Type B pancreatic cell (in vitro differentiated cells): ENCODE results near the gene PGBD1. TPM values are rescaled to one million over a fixed set of nuclear protein-coding genes. Genes with fewer than 3 reads are reported as not detected.

ENCODE experiments used
- DNase-seq: peaks from one replicate; pipeline ENCODE4 v3.0.0; 2021; ENCODE audit warnings: mixed read lengths; ENCODE audit not compliant: unreplicated experiment; ENCODE audit errors: extremely low spot score
- H3K27ac Mint-ChIP-seq: 2 replicates; pipeline ENCODE4 v1.8.0; 2021; ENCODE audit warnings: mild to moderate bottlenecking, mixed read lengths
- H3K27me3 Mint-ChIP-seq: 2 replicates; pipeline ENCODE4 v1.8.0; 2021; ENCODE audit warnings: mixed read lengths
- H3K36me3 Mint-ChIP-seq: 2 replicates; pipeline ENCODE4 v1.8.0; 2021; ENCODE audit warnings: mixed read lengths
- H3K4me1 Mint-ChIP-seq: one replicate; pipeline ENCODE4 v1.8.0; 2021; ENCODE audit warnings: mixed read lengths; ENCODE audit not compliant: unreplicated experiment
- H3K4me3 Mint-ChIP-seq: 2 replicates; pipeline ENCODE4 v1.8.0; 2021; ENCODE audit warnings: mild to moderate bottlenecking, mixed read lengths
- H3K9me3 Mint-ChIP-seq: 2 replicates; pipeline ENCODE4 v1.8.0; 2021; ENCODE audit warnings: mixed read lengths
- total RNA-seq: library from RNA; stranded (reverse); gene quantifications from 2 replicates; pipeline ENCODE4 v1.2.1, GENCODE V29; 2021; ENCODE audit warnings: low replicate concordance
- TF ChIP-seq, protein P1 (sequence below): fragments of 200-600 bp; sonication (generic); conservative IDR thresholded peaks from 2 replicates; pipeline ENCODE4 v1.5.0; 2021; ENCODE audit warnings: antibody characterized with exemption, mild to moderate bottlenecking

The PGBD1 gene
- total RNA-seq, 1 donor from 2014 or later = 7.9 TPM

DNA sequence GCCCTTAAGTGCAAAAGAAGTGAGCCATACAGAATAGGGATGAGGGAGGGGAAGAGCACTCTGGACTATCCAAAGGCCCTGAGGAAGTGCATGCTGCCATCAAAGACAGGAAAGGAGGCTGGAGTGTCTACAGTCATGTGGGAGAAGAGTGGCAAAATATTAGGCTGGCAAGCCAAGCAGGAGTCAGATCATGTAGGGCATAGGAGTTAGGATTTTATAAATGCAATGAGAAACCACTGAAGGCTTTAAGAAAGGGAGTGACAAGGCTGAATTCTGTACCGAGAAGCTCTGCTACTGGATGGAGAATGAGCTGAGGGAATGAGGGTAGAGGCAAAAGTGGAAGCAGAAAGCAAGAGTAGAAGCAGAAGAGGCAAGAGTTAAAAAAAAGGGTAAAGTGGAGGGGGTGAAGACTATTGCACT lies 52.2 kb downstream of the PGBD1 start:
- Mint-ChIP-seq H3K4me1 (peaks cover 5% of the 10 kb centered on the region), H3K36me3 (peaks cover 14% of the 10 kb centered on the region), H3K27me3 (no peaks in the 10 kb centered on the region), H3K9me3 (no peaks in the 10 kb centered on the region), H3K4me3 (peak overlapping the region; percentile 24), H3K27ac (no peak overlapping the region)
- TF ChIP-seq, protein P1, sequence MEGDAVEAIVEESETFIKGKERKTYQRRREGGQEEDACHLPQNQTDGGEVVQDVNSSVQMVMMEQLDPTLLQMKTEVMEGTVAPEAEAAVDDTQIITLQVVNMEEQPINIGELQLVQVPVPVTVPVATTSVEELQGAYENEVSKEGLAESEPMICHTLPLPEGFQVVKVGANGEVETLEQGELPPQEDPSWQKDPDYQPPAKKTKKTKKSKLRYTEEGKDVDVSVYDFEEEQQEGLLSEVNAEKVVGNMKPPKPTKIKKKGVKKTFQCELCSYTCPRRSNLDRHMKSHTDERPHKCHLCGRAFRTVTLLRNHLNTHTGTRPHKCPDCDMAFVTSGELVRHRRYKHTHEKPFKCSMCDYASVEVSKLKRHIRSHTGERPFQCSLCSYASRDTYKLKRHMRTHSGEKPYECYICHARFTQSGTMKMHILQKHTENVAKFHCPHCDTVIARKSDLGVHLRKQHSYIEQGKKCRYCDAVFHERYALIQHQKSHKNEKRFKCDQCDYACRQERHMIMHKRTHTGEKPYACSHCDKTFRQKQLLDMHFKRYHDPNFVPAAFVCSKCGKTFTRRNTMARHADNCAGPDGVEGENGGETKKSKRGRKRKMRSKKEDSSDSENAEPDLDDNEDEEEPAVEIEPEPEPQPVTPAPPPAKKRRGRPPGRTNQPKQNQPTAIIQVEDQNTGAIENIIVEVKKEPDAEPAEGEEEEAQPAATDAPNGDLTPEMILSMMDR = no peak
- no peak for DNase-seq

DNA sequence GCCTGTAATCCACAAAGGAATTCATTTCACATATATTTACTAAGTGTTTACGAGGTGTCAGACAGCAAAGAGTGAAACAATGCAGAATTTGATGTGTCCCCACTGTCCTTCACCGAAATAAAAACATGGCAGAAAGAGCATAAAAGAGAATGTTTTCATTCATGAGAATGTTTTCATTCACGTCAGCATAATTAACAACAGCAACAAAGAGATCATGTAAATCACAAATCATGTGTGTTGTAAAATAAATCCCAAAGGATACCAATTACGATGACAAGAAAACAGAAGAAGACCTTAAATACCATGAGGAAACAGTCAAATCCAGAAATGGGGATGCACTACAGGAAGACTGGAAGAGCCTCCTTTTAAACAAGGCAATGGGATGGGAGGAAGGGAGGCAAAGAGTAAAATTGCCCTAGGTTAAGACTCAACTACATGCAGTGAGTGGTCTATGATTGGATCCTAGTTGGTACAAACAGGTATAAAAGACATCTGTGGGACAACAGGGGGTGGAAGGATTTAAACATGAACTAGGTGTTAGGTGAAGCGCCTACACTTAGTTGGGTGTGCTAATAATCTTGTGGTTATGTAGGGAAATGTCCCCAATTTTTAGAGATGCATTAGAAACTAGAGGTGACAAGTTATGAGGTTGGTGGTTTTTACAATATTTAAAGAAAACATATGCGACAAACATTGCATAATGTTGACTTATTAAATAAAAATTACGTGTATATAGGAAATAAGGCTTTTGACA lies 53.1 kb downstream of the PGBD1 start:
- H3K27ac Mint-ChIP-seq = no peak overlapping the region

DNA sequence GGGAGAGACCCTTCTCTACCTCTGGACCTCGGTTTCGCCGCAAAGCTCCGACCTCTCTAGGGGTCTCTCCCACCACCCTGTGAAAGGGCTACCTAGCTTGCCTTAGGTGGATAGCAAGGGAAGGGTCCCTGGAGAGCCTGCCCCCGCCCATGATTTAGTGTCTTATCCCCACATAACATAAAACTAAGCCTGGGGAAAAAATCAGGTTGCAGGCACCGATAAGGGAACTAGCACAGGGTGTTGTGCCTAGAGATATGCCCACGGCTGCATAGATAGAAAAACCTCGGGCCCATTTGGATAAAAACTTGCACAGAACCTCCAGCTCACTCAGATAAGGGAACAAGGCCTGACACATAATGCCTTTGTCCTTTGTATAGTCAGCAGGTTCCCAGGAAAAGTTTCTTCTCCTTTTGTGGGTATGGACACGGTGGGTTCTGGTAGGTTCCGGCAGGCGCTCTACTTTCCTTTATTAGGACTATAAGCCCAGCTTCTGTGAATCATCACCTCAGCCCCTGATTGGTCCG lies 53.7 kb downstream of the PGBD1 start:
- TF ChIP-seq, protein P1 = no peak
- Mint-ChIP-seq H3K36me3 (peaks cover 10% of the 10 kb centered on the region), H3K27me3 (no peaks in the 10 kb centered on the region), H3K4me1 (peaks cover 5% of the 10 kb centered on the region), H3K27ac (no peak overlapping the region), H3K9me3 (no peaks in the 10 kb centered on the region), H3K4me3 (no peak overlapping the region)
- DNase-seq = no peak

More for the DNA sequence above, 53.1 kb downstream of the PGBD1 start:
- H3K36me3 Mint-ChIP-seq = peaks cover 10% of the 10 kb centered on the region
- TF ChIP-seq, protein P1 = no peak
- H3K9me3 Mint-ChIP-seq = no peaks in the 10 kb centered on the region
- H3K4me1 Mint-ChIP-seq = peaks cover 5% of the 10 kb centered on the region
- no peak overlapping the region for H3K4me3 Mint-ChIP-seq
- no peak for DNase-seq
- no peaks in the 10 kb centered on the region for H3K27me3 Mint-ChIP-seq

DNA sequence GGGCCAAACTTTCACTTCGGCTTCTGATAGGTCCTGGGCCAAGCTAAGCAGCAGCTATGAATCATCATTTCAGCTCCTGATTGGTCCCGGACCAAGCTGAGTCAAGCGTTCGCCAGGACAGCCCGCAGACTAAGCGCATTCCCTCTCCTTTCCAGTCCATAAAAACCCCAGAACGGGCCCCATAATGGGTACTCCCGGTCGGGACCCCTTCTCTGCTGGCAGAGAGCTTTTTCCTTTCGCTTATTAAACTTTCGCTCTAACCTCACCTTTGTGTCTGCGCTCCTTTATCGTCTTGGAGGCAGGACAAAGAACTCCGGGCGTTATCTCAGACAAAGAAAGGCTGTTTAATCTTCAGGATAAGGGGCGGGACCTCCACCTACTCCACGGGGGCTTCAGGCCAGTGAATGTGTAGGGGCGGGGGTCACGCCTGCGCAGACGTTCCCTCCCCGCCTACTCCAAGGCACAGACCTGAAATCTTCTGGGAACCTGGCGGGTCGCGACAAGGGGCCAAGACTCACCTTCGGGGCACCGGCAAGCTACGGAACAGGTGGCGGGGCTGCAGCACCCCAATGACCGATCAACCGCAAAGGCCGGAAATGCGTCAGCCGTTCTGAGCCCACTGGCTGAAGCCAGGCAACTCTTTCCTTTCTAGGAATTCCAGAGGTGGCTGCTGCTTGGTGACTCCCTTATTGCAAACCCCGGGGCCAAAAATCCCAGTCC lies 54.4 kb downstream of the PGBD1 start, which contains the start of gene ZSCAN31:
Gene ZSCAN31 (minus strand): TSS at position 585 of the 720 bp plus-strand sequence. CDS start 6,465 bp downstream, outside the sequence.
- Mint-ChIP-seq H3K36me3 (peaks cover 8% of the 10 kb centered on the region), H3K4me1 (peaks cover 5% of the 10 kb centered on the region), H3K27me3 (no peaks in the 10 kb centered on the region), H3K4me3 (no peak within 1 kb of the TSS), H3K9me3 (no peaks in the 10 kb centered on the region), H3K27ac (no peak within 1 kb of the TSS)
- peak; percentile 88 for DNase-seq
- TF ChIP-seq, protein P1 = no peak

DNA sequence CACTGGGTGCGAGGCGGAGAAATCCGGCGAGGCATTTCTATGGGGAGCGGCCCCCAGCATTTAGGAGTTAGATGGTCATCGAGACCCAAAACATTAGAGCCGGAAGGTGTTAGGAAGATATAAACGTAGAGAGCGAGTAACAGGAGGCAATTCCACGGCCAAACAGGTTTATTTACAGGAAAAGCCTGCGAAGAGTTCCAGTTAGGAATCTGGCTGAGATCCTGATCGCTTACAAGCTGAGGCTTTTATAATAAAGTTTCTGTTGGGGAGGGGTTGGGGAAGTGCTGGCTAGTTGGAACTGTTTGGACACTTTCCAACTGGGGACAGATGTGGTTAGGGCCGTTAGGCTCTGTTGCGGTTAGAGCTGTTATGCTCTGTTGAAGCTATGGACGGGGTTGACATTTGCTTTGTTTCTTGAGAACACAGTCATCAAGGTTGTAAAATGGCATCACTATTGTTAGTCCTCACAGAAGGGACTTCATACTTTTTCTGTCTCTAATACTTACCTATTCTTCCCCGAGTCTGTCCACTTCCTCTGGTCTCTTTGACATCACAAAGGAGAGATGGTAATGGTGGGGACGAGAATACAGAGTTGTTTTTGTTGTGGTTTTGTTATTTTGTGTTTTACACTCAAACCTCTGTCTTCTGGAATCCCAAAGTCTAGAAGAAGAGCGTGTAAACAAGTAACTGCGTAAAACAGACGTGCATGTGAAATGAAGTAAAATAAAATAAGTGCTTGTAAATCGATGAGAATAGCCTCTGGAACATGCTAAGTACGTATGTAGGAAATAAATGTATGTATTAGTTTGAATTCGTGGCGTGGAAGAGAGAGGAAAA lies 55.1 kb downstream of the PGBD1 start:
- Mint-ChIP-seq H3K27ac (no peak overlapping the region), H3K4me3 (no peak overlapping the region), H3K9me3 (no peaks in the 10 kb centered on the region), H3K36me3 (peaks cover 5% of the 10 kb centered on the region), H3K27me3 (no peaks in the 10 kb centered on the region), H3K4me1 (peaks cover 5% of the 10 kb centered on the region)
- TF ChIP-seq, protein P1 = no peak
- no peak for DNase-seq
